ENCODE measurements around the gene P2RY14.
A peak's percentile ranks its signal among the peaks of the same experiment; 100 is the strongest.

The P2RY14 gene

DNA sequence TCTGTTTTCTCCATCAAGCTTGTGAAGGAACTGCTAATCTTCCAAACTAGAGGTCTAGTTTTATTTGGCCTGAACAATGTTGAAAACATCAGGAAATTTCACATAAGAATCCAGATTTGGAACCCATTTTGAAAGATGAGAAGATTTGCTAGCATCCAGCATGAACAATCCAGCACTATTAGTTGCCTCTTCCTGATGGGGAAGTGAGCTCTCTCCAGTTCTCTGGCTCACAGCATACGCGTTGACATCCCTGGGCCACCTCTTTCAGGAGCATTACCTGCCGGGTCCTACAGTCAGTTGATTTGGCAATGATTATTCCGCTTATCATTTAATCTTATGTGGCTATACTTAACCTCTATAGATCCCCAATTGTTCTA, 27.4 kb upstream of the P2RY14 start:
- ChIA-PET CTCF (interaction anchor here (0.5 to 3.2 kb wide), 6 partner anchors 13 to 64 kb away, joined by 3 to 8 read pairs (median 3); no protein-coding TSS in a partner anchor), POLR2A (no interaction called here)
- no peaks in the 10 kb centered on the region for H3K9me3 ChIP-seq (ENCODE audit: control insufficient read depth, insufficient read depth, low read depth, low read length)
- H3K4me1 ChIP-seq (ENCODE audit: control insufficient read depth, insufficient read depth, low read length), result no peaks in the 10 kb centered on the region
- H3K27ac ChIP-seq (ENCODE audit: extremely low read depth, low read depth, low read length), result no peak overlapping the region
- TF ChIP-seq SETDB1 (IDR thresholded peaks at IDR 0.05; ENCODE audit: insufficient read length, low read length) (no peak), PBX3 (CRISPR knock-in tag; IDR thresholded peaks at IDR 0.05) (no peak), ZBTB8A (tag by site-specific recombination; IDR thresholded peaks at IDR 0.05) (no peak), ZNF596 (tag by site-specific recombination; IDR thresholded peaks at IDR 0.05) (no peak), ZNF585B (tag by site-specific recombination; IDR thresholded peaks at IDR 0.05) (no peak)
- H3K36me3 ChIP-seq (ENCODE audit: control insufficient read depth in 2 of 2, insufficient read depth in 1 of 2, low read length in 2 of 2), result no peaks in the 10 kb centered on the region
- no peak overlapping the region for H3K4me3 ChIP-seq (ENCODE audit: low read depth, low read length)

- H3K27ac ChIP-seq (ENCODE audit: extremely low read depth, low read depth, low read length), result no peak overlapping the region
- no peaks in the 10 kb centered on the region for H3K4me1 ChIP-seq (ENCODE audit: control insufficient read depth, insufficient read depth, low read length)
- no peak overlapping the region; the same call in 1 of the 2 replicates for H3K4me3 ChIP-seq (ENCODE audit: low read depth, low read length)
- H3K36me3 ChIP-seq (ENCODE audit: control insufficient read depth in 2 of 2, insufficient read depth in 1 of 2, low read length in 2 of 2), result no peaks in the 10 kb centered on the region
- ChIA-PET CTCF (interaction anchor here (0.7 to 3.2 kb wide), 6 partner anchors 12 to 56 kb away, joined by 3 to 8 read pairs (median 3); no protein-coding TSS in a partner anchor), POLR2A (no interaction called here)
- H3K9me3 ChIP-seq (ENCODE audit: control insufficient read depth, insufficient read depth, low read depth, low read length), result no peaks in the 10 kb centered on the region
- TF ChIP-seq ZNF561 (tag by site-specific recombination; IDR thresholded peaks at IDR 0.05; ENCODE audit: borderline replicate concordance) (no peak), ZNF791 (tag by site-specific recombination; IDR thresholded peaks at IDR 0.05) (no peak), ZNF621 (tag by site-specific recombination; IDR thresholded peaks at IDR 0.05) (no peak), KLF10 (tag by site-specific recombination; IDR thresholded peaks at IDR 0.05) (peak; percentile 45), GLIS1 (tag by site-specific recombination; IDR thresholded peaks at IDR 0.05) (peak; percentile 51; the same call in 1 of the 2 replicates), ZNF580 (tag by site-specific recombination; IDR thresholded peaks at IDR 0.05) (no peak), ZNF292 (tag by site-specific recombination; IDR thresholded peaks at IDR 0.05; ENCODE audit: borderline replicate concordance, low read depth) (no peak), ZNF600 (tag by site-specific recombination; IDR thresholded peaks at IDR 0.05) (peak; percentile 64; the same call in 1 of the 2 replicates), KLF8 (tag by site-specific recombination; IDR thresholded peaks at IDR 0.05) (peak; percentile 53; the same call in 1 of the 2 replicates), ZNF585B (tag by site-specific recombination; IDR thresholded peaks at IDR 0.05) (no peak), ZIC2 (tag by site-specific recombination; IDR thresholded peaks at IDR 0.05) (peak; percentile 64), TCF7L2 (IDR thresholded peaks at IDR 0.05; ENCODE audit: borderline replicate concordance, low read depth, low read length) (no peak), ZBTB8A (tag by site-specific recombination; IDR thresholded peaks at IDR 0.05) (no peak), YY2 (tag by site-specific recombination; IDR thresholded peaks at IDR 0.05) (no peak), ZNF202 (tag by site-specific recombination; IDR thresholded peaks at IDR 0.05; ENCODE audit: borderline replicate concordance) (no peak), ZNF654 (tag by site-specific recombination; IDR thresholded peaks at IDR 0.05; ENCODE audit: low read depth) (peak; percentile 20), ZBTB7A (tag by site-specific recombination; IDR thresholded peaks at IDR 0.05; ENCODE audit: low read depth) (no peak), ZSCAN16 (tag by site-specific recombination; IDR thresholded peaks at IDR 0.05) (no peak), ZNF529 (tag by site-specific recombination; IDR thresholded peaks at IDR 0.05; ENCODE audit: insufficient replicate concordance) (no peak), KLF16 (tag by site-specific recombination; IDR thresholded peaks at IDR 0.05) (no peak), ZBTB17 (tag by site-specific recombination; IDR thresholded peaks at IDR 0.05) (no peak), ZNF629 (tag by site-specific recombination; IDR thresholded peaks at IDR 0.05) (peak; percentile 41; the same call in 1 of the 2 replicates), GLI4 (tag by site-specific recombination; IDR thresholded peaks at IDR 0.05) (no peak), ZXDB (tag by site-specific recombination; IDR thresholded peaks at IDR 0.05) (no peak), ZNF362 (tag by site-specific recombination; IDR thresholded peaks at IDR 0.05) (peak; percentile 85), ZBTB48 (tag by site-specific recombination; IDR thresholded peaks at IDR 0.05) (no peak)
- TF ChIP-seq, protein P1, sequence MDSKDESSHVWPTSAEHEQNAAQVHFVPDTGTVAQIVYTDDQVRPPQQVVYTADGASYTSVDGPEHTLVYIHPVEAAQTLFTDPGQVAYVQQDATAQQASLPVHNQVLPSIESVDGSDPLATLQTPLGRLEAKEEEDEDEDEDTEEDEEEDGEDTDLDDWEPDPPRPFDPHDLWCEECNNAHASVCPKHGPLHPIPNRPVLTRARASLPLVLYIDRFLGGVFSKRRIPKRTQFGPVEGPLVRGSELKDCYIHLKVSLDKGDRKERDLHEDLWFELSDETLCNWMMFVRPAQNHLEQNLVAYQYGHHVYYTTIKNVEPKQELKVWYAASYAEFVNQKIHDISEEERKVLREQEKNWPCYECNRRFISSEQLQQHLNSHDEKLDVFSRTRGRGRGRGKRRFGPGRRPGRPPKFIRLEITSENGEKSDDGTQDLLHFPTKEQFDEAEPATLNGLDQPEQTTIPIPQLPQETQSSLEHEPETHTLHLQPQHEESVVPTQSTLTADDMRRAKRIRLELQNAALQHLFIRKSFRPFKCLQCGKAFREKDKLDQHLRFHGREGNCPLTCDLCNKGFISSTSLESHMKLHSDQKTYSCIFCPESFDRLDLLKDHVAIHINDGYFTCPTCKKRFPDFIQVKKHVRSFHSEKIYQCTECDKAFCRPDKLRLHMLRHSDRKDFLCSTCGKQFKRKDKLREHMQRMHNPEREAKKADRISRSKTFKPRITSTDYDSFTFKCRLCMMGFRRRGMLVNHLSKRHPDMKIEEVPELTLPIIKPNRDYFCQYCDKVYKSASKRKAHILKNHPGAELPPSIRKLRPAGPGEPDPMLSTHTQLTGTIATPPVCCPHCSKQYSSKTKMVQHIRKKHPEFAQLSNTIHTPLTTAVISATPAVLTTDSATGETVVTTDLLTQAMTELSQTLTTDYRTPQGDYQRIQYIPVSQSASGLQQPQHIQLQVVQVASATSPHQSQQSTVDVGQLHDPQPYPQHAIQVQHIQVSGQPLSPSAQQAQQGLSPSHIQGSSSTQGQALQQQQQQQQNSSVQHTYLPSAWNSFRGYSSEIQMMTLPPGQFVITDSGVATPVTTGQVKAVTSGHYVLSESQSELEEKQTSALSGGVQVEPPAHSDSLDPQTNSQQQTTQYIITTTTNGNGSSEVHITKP (tag by site-specific recombination; IDR thresholded peaks at IDR 0.05), result peak; percentile 82
These were observed 26.9 kb upstream of the P2RY14 start for GRCh38 chr3:151305060-151305774.
